OCI-LY7 (cell line): ENCODE data around the gene PIM2.

Experiments used
- CTCF ChIP-seq: fragments of 200-600 bp; sonication (generic); conservative IDR thresholded peaks from 2 replicates; pipeline ENCODE4 v1.5.1; 2014; ENCODE audit warnings: mild to moderate bottlenecking, antibody characterized with exemption, low read length, moderate library complexity, mixed read lengths
- EZH2phosphoT487 ChIP-seq: fragments of 200-600 bp; sonication (generic); IDR thresholded peaks from 2 replicates; pipeline ENCODE4 v1.6.1; 2018; ENCODE audit warnings: low read depth, borderline replicate concordance, mild to moderate bottlenecking, mixed run types, antibody characterized with exemption, low read length, moderate library complexity, mixed read lengths

GRCh38 chrX:48901069-48901468, 17.8 kb downstream of the PIM2 start:
- TF ChIP-seq CTCF (no peak), EZH2phosphoT487 (no peak)
